ENCODE results near the gene R3HDM2.

- no peak for TF ChIP-seq EP300 (IDR thresholded peaks at IDR 0.05; ENCODE audit: low read depth)
- no peak for TF ChIP-seq CTCF (IDR thresholded peaks at IDR 0.05)
- no peak for TF ChIP-seq POLR2AphosphoS5 (IDR thresholded peaks at IDR 0.05)
These were observed 72.2 kb downstream of the R3HDM2 start for GRCh38 chr12:57358646-57359045.

All from transverse colon (tissue), 4 donors.